Measurements from ENCODE around the gene LRP1B. TPM values are rescaled to one million over a fixed set of nuclear protein-coding genes. Genes with fewer than 3 reads are reported as not detected.

Gene LRP1B
- total RNA-seq, 4 donors from 2014 or later: 37.1 to 82.7 (median 50.9) TPM

DNA sequence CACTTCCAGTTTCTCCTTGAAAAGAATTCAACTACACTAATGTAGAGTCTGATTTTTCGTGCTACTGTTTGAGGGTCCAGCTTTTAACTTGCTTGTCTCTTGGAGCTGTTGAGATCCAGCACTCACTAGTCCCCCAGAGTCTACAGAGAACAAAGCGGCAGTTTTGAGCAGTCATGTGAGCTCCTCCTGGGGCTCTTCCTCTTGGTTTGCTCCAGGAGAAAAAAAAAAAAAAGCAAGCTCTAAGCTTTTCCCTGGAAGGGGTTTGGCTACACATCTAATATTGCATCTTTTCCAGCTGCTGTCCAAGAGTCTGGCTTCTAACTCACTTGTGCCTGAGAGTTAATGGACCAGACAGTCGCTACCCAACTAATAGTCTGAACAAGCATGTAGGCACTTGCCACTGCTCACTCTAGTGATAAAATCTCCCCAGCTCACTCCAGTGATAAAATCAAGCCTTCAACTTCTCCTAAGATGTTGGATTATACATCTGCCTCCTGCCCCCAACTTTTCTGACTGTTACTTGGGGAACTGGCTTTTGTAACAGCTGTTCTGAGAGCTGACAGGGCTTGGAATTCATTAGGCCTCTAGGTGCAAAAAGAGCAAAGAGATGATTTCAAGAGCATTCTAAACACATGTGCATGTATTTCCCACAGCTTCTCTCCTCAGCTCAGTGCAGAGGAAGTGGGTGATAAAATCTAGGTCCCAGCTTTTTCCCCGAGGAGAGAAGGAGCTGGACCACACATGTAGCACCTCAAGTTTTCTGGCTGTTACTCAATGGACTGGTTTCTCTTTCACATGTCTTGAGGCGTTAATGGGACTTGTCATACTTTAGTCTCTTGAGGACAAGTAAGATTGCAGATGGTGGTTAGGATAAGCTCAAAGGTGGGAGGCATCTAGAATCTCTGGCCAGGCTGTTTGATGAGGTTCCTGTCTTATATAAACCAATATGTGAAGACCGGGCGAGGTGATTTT lies 750.5 kb downstream of the LRP1B start:
- intact Hi-C loops (cut with DNase I): no loop called here
- Histone ChIP-seq H3K27ac (no peak overlapping the region), H3K9me3 (no peaks in the 10 kb centered on the region), H3K4me3 (replicated peaks in 1 of 3) (no peak overlapping the region), H3K36me3 (no peaks in the 10 kb centered on the region), H3K27me3 (no peaks in the 10 kb centered on the region), H3K4me1 (no peaks in the 10 kb centered on the region)
- TF ChIP-seq, protein P1, sequence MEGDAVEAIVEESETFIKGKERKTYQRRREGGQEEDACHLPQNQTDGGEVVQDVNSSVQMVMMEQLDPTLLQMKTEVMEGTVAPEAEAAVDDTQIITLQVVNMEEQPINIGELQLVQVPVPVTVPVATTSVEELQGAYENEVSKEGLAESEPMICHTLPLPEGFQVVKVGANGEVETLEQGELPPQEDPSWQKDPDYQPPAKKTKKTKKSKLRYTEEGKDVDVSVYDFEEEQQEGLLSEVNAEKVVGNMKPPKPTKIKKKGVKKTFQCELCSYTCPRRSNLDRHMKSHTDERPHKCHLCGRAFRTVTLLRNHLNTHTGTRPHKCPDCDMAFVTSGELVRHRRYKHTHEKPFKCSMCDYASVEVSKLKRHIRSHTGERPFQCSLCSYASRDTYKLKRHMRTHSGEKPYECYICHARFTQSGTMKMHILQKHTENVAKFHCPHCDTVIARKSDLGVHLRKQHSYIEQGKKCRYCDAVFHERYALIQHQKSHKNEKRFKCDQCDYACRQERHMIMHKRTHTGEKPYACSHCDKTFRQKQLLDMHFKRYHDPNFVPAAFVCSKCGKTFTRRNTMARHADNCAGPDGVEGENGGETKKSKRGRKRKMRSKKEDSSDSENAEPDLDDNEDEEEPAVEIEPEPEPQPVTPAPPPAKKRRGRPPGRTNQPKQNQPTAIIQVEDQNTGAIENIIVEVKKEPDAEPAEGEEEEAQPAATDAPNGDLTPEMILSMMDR (IDR thresholded peaks at IDR 0.05): no peak
- no peak for TF ChIP-seq POLR2A (IDR thresholded peaks at IDR 0.05)
- 57 to 67% methylated on average over 7 of the region's 7 CpGs for WGBS, 2 donors
- no peak for DNase-seq

DNA sequence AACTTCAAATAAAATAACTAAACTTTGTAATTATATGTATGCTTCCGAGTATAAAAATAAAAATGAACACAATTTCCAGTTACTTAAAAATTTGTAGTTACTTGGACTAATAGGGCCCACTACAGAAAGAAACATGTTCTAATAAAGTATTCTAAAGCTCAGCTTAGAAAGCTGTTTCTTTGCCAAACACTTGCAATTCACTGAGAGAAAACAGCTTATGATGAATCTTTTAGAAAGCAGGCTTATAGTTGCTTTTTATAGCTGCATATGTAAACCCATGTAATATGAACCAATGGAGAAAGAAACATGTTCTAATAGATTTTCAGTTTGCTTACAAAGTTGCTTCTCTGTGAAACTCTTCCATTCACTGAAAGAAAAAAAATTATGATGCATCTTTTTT lies 766.0 kb downstream of the LRP1B start:
- no peak overlapping the region for H3K4me3 ChIP-seq (replicated peaks in 1 of 3)
- TF ChIP-seq, protein P1 (IDR thresholded peaks at IDR 0.05): no peak
- TF ChIP-seq POLR2A (IDR thresholded peaks at IDR 0.05): no peak
- no peaks in the 10 kb centered on the region for H3K36me3 ChIP-seq
- no peaks in the 10 kb centered on the region for H3K4me1 ChIP-seq
- no peaks in the 10 kb centered on the region for H3K27me3 ChIP-seq
- H3K27ac ChIP-seq: no peak overlapping the region
- WGBS, 2 donors: 83 to 94% methylated on average over 1 of the region's 1 CpG
- no peaks in the 10 kb centered on the region for H3K9me3 ChIP-seq
- intact Hi-C loops (cut with DNase I): no loop called here
- no peak for DNase-seq

DNA sequence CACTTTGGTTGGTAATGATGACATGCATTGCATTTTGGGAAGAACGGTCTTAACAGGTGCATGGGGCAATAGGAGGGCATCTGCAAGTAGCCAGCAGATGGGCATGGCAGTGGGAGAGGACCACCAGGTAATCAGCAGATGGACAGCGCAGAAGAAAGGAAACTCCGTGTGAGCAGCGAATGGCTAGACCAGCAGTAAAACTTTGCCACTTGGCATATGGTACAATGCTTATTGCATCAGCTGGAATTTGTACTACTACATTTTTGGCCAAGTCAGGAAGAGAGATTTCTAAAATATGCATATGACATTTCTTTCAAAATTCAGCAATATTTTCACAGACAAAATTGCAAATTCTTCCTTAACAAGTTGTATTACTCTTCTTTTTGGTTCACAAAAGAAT lies 768.5 kb downstream of the LRP1B start:
- no peak overlapping the region for H3K27ac ChIP-seq
- no peak for DNase-seq
- no peaks in the 10 kb centered on the region for H3K9me3 ChIP-seq
- H3K4me1 ChIP-seq: no peaks in the 10 kb centered on the region
- H3K27me3 ChIP-seq: no peaks in the 10 kb centered on the region
- TF ChIP-seq POLR2A (IDR thresholded peaks at IDR 0.05): no peak
- TF ChIP-seq, protein P1 (IDR thresholded peaks at IDR 0.05): no peak
- intact Hi-C loops (cut with DNase I): no loop called here
- no peaks in the 10 kb centered on the region for H3K36me3 ChIP-seq
- WGBS, 2 donors: 91 to 98% methylated on average over 4 of the region's 4 CpGs
- no peak overlapping the region for H3K4me3 ChIP-seq (replicated peaks in 1 of 3)

DNA sequence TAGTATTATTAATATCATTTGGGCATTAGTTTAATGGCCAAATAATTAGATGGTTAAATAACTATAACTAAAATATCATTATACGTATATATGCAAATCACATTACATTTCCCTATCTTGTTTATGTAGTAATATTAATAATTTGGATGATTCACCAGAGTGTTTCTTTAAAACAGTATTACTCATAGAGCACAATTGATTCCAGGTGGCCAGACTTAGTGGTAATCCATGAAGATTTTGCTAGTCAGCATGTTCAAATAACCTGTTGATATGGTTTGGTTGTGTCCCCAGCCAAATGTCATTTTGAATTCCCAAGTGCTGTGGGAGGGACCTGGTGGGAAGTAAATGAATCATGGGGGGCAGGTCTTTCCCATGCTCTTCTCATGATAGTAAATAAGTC lies 782.3 kb downstream of the LRP1B start:
- Histone ChIP-seq H3K36me3 (no peaks in the 10 kb centered on the region), H3K27me3 (no peaks in the 10 kb centered on the region), H3K4me1 (no peaks in the 10 kb centered on the region), H3K4me3 (replicated peaks in 1 of 3) (no peak overlapping the region), H3K27ac (no peak overlapping the region), H3K9me3 (no peaks in the 10 kb centered on the region)
- TF ChIP-seq POLR2A (IDR thresholded peaks at IDR 0.05): no peak
- TF ChIP-seq, protein P1 (IDR thresholded peaks at IDR 0.05): no peak
- intact Hi-C loops (cut with DNase I): no loop called here
- WGBS, 2 donors: 93 to 95% methylated on average over 1 of the region's 1 CpG
- no peak for DNase-seq

DNA sequence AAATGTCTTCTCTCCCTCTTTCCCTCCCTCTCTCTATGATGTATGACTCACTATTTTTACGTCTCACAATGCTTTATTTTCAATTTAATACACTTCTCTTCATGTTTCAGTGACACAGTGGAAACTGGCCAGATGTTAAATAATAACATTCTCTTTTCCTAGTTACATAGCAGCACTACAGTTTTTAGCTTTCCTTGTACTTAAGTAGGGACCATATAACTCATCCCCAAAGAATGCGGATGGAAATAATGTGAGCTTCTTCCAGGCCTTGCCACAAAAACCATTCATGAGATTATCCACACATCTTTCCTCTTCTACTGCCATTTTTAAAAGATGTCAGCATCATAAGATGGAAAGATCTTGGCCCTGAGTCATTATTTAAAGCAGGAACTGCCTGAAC lies 789.4 kb downstream of the LRP1B start:
- Histone ChIP-seq H3K4me1 (no peaks in the 10 kb centered on the region), H3K9me3 (no peaks in the 10 kb centered on the region), H3K27ac (no peak overlapping the region), H3K4me3 (replicated peaks in 1 of 3) (no peak overlapping the region), H3K36me3 (no peaks in the 10 kb centered on the region), H3K27me3 (no peaks in the 10 kb centered on the region)
- WGBS, 2 donors: 72 to 75% methylated on average over 2 of the region's 2 CpGs
- intact Hi-C loops (cut with DNase I): no loop called here
- TF ChIP-seq, protein P1 (IDR thresholded peaks at IDR 0.05): no peak
- TF ChIP-seq POLR2A (IDR thresholded peaks at IDR 0.05): no peak
- no peak for DNase-seq

Measured in thyroid gland (tissue), 4 donors.